Measurements from ENCODE around the gene APOF. TPM values are rescaled to one million over a fixed set of nuclear protein-coding genes. Genes with fewer than 3 reads are reported as not detected.

Gene APOF
- total RNA-seq, 1 donor from 2014 or later = not detected

DNA sequence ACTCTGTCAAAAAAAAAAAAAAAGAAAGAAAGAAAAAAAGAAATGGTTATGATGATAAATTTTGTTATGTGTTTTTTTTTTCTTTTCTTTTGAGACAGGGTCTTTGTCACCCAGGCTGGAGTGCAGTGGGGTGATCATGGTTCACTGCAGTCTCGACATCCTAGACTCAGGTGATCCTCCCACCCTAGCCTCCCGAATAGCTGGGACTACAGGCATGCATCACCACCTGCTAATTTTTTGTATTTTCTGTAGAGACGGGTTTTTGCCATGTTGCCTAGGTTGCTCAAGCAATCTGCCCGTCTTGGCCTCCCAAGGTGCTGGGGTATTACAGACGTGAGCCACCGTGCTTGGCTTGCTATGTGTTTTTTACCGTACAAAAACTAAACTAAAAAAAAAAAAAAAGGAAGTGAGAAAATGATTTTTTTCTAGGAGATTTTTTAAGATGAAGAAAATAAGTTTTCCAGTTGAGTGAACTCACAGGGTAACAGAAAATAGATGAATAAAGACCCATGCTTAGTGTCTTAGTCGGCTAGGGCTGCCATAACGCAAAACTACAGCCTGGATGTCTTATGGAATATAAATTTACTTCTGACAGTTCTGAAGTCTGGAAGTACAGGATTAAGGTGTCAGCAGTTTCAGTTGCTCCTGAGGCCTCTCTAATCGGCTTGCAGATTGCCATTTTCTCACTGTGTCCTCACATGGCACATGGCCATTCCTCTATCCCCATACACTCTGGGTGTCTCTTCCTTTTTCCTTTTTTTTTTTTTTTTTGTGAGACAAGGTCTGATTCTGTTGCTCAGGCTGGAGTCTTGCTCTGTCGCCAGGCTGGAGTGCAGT is 13.2 kb upstream of the APOF start:
- H3K27me3 ChIP-seq = no peaks in the 10 kb centered on the region
- H3K36me3 ChIP-seq = no peaks in the 10 kb centered on the region
- H3K9me3 ChIP-seq = no peaks in the 10 kb centered on the region
- H3K4me3 ChIP-seq = no peak overlapping the region
- TF ChIP-seq POLR2A (IDR thresholded peaks at IDR 0.05) = no peak
- TF ChIP-seq POLR2AphosphoS5 (IDR thresholded peaks at IDR 0.05; ENCODE audit: insufficient read depth in 1 of 2, low read depth in 1 of 2) = no peak
- TF ChIP-seq, protein P1, sequence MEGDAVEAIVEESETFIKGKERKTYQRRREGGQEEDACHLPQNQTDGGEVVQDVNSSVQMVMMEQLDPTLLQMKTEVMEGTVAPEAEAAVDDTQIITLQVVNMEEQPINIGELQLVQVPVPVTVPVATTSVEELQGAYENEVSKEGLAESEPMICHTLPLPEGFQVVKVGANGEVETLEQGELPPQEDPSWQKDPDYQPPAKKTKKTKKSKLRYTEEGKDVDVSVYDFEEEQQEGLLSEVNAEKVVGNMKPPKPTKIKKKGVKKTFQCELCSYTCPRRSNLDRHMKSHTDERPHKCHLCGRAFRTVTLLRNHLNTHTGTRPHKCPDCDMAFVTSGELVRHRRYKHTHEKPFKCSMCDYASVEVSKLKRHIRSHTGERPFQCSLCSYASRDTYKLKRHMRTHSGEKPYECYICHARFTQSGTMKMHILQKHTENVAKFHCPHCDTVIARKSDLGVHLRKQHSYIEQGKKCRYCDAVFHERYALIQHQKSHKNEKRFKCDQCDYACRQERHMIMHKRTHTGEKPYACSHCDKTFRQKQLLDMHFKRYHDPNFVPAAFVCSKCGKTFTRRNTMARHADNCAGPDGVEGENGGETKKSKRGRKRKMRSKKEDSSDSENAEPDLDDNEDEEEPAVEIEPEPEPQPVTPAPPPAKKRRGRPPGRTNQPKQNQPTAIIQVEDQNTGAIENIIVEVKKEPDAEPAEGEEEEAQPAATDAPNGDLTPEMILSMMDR (IDR thresholded peaks at IDR 0.05) = no peak
- H3K27ac ChIP-seq = no peak overlapping the region
- no peaks in the 10 kb centered on the region for H3K4me1 ChIP-seq
- no peak for DNase-seq (ENCODE audit: extremely low spot score in 2 of 2)
- intact Hi-C loops (cut with DNase I) = no loop called here

- no peaks in the 10 kb centered on the region for H3K4me1 ChIP-seq
- DNase-seq (ENCODE audit: extremely low spot score in 2 of 2) = no peak
Observed at GRCh38 chr12:56374726-56375597, 12.3 kb upstream of the APOF start.

GRCh38 chr12:56373515-56373914 is 10.9 kb upstream of the APOF start:
- H3K27ac ChIP-seq = no peak overlapping the region
- H3K9me3 ChIP-seq = no peaks in the 10 kb centered on the region
- no peaks in the 10 kb centered on the region for H3K36me3 ChIP-seq
- no peak overlapping the region for H3K4me3 ChIP-seq
- H3K4me1 ChIP-seq = no peaks in the 10 kb centered on the region
- no peaks in the 10 kb centered on the region for H3K27me3 ChIP-seq
- no peak for DNase-seq (ENCODE audit: extremely low spot score in 2 of 2)
- TF ChIP-seq POLR2A (IDR thresholded peaks at IDR 0.05) = no peak
- TF ChIP-seq POLR2AphosphoS5 (IDR thresholded peaks at IDR 0.05; ENCODE audit: insufficient read depth in 1 of 2, low read depth in 1 of 2) = no peak
- intact Hi-C loops (cut with DNase I) = no loop called here

More at GRCh38 chr12:56374726-56375597, 12.3 kb upstream of the APOF start:
- Histone ChIP-seq H3K4me3 (no peak overlapping the region), H3K27me3 (no peaks in the 10 kb centered on the region), H3K36me3 (no peaks in the 10 kb centered on the region), H3K27ac (no peak overlapping the region), H3K9me3 (no peaks in the 10 kb centered on the region)
- TF ChIP-seq, protein P1 (IDR thresholded peaks at IDR 0.05) = no peak
- TF ChIP-seq POLR2A (IDR thresholded peaks at IDR 0.05) (no peak), POLR2AphosphoS5 (IDR thresholded peaks at IDR 0.05; ENCODE audit: insufficient read depth in 1 of 2, low read depth in 1 of 2) (no peak)
- intact Hi-C loops (cut with DNase I) = no loop called here

- H3K27ac ChIP-seq = no peak overlapping the region
- TF ChIP-seq POLR2A (IDR thresholded peaks at IDR 0.05) (no peak), POLR2AphosphoS5 (IDR thresholded peaks at IDR 0.05; ENCODE audit: insufficient read depth in 1 of 2, low read depth in 1 of 2) (no peak)
- TF ChIP-seq, protein P1 (IDR thresholded peaks at IDR 0.05) = no peak
- intact Hi-C loops (cut with DNase I) = no loop called here
Observed at GRCh38 chr12:56366948-56367347, 4.3 kb upstream of the APOF start.

DNA sequence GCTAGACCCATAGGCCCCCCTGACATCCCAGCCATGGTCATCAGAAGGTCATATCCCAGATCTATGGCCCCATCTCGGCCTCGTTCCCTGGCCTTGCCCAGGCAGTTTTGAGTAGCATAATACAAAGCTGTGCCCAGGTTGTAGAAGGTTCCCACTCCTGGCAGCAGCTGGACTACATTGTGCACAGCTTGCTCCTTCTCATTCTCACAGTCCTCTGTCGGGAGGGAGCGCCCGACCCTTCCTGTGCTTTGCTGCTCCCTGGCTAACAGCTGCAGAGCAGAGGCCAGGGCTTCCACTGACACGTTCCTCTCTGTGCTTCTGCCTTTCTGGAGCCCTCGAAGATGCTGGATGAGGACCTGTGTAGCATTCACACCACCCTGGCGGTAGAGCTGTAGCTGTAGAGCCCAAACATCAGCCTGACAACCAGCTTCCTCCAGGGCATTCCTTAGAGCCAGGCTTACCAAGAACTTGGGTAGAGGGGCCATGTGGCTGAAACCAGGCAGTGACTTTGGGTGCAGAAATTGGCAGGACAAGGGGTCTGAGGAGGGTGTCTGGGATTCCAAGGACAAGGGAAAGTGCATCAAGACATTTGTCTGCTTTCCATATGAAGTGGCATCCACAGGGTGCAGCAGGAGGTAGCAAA is 1.0 kb downstream of the APOF start:
- no peak for TF ChIP-seq POLR2AphosphoS5 (IDR thresholded peaks at IDR 0.05; ENCODE audit: insufficient read depth in 1 of 2, low read depth in 1 of 2)
- TF ChIP-seq, protein P1 (IDR thresholded peaks at IDR 0.05) = no peak
- TF ChIP-seq POLR2A (IDR thresholded peaks at IDR 0.05) = no peak
- no peak for DNase-seq (ENCODE audit: extremely low spot score in 2 of 2)
- Histone ChIP-seq H3K27me3 (no peaks in the 10 kb centered on the region), H3K36me3 (no peaks in the 10 kb centered on the region), H3K9me3 (no peaks in the 10 kb centered on the region), H3K4me3 (no peak overlapping the region), H3K27ac (no peak overlapping the region), H3K4me1 (peaks cover 23% of the 10 kb centered on the region)
- intact Hi-C loops (cut with DNase I) = loop anchor here (1.0 kb wide), 1 partner anchor 46 kb away; the partner anchor contains the start of gene CNPY2

More at GRCh38 chr12:56366948-56367347, 4.3 kb upstream of the APOF start:
- H3K4me3 ChIP-seq = no peak overlapping the region
- no peaks in the 10 kb centered on the region for H3K27me3 ChIP-seq
- no peaks in the 10 kb centered on the region for H3K36me3 ChIP-seq
- H3K9me3 ChIP-seq = no peaks in the 10 kb centered on the region
- H3K4me1 ChIP-seq = no peaks in the 10 kb centered on the region
- DNase-seq (ENCODE audit: extremely low spot score in 2 of 2) = no peak

Measured in vagina (tissue), 2 donors.